Brain microvascular endothelial cell (primary cell): ENCODE measurements around the gene KDF1.

Experiments
- DNase-seq: peaks from one replicate; pipeline ENCODE4 v3.0.0-alpha.2; 2020
- H3K27ac ChIP-seq: fragments of 250-450 bp; sonication (Bioruptor Pico); 2 replicates; pipeline ENCODE4 v1.5.1; 2020; ENCODE audit warnings: mild to moderate bottlenecking, moderate library complexity
- H3K27me3 ChIP-seq: fragments of 250-450 bp; sonication (Bioruptor Pico); replicated peaks from 2 replicates; pipeline ENCODE4 v1.5.1; 2020; ENCODE audit warnings: mild to moderate bottlenecking
- H3K36me3 ChIP-seq: fragments of 250-450 bp; sonication (Bioruptor Pico); replicated peaks from 2 replicates; pipeline ENCODE4 v1.5.1; 2020; ENCODE audit warnings: mild to moderate bottlenecking
- H3K4me3 ChIP-seq: 2 replicates; pipeline ENCODE4 v1.5.1; 2011; ENCODE audit warnings: low read depth, mild to moderate bottlenecking, control low read depth, low read length, moderate library complexity
- in situ Hi-C: cut with HindIII; loops from 2 replicates; pipeline ENCODE4 v1.10.0; 2017; ENCODE audit warnings: low sequenced_read_pairs, low pct_ligation_motif_present
- TF ChIP-seq, protein P1 (sequence below): IDR thresholded peaks from 2 replicates; pipeline ENCODE4 v1.5.1; 2011; ENCODE audit warnings: low read depth, mild to moderate bottlenecking, moderate library complexity, low read length, control low read depth, inconsistent platforms; ENCODE audit errors: missing control alignments

KDF1 gene

DNA sequence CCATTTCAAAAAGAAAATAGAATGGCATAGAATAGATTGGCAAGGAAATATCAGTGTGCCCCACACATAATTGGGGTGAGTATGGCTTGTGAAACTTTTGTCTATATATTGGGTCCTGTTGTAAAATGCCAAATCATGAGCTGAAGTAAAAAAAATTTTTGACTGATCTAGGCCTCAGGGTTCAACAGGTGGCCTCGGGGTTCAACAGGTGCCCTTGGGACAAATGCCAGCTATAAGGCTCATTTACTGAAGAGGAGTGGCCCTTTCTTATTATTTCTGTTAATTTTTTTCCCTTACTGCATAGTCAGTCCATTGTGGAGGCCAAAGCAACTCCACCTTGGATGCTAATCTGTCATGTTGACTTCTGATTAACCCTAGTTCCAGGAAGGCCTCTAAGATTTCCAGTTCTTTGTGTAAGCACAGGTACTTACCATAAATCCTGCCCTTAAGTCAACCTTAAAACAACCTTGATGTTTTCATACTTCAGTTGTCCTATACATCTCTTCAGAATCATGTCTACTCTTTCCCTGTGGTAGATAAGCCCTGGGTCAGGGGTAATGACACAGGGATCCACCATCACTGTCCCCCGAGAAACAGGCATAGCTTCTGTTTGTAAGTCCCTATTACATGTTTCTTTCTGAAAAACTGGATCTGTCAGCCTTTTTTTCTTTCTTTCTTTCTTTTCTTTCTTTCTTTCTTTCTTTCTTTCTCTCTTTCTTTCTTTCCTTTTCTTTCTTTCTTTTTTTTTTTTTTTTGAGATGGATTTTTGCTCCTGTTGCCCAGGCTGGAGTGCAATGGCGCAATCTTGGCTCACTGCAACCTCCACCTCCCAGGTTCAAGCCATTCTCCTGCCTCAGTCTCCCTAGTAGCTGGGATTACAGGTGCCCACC, 16.6 kb upstream of the KDF1 start:
- in situ Hi-C loops: no loop called here
- DNase-seq: no peak
- no peaks in the 10 kb centered on the region for H3K36me3 ChIP-seq
- H3K27me3 ChIP-seq: no peaks in the 10 kb centered on the region
- no peak overlapping the region for H3K27ac ChIP-seq
- TF ChIP-seq, protein P1, sequence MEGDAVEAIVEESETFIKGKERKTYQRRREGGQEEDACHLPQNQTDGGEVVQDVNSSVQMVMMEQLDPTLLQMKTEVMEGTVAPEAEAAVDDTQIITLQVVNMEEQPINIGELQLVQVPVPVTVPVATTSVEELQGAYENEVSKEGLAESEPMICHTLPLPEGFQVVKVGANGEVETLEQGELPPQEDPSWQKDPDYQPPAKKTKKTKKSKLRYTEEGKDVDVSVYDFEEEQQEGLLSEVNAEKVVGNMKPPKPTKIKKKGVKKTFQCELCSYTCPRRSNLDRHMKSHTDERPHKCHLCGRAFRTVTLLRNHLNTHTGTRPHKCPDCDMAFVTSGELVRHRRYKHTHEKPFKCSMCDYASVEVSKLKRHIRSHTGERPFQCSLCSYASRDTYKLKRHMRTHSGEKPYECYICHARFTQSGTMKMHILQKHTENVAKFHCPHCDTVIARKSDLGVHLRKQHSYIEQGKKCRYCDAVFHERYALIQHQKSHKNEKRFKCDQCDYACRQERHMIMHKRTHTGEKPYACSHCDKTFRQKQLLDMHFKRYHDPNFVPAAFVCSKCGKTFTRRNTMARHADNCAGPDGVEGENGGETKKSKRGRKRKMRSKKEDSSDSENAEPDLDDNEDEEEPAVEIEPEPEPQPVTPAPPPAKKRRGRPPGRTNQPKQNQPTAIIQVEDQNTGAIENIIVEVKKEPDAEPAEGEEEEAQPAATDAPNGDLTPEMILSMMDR: no peak
- no peak overlapping the region for H3K4me3 ChIP-seq

DNA sequence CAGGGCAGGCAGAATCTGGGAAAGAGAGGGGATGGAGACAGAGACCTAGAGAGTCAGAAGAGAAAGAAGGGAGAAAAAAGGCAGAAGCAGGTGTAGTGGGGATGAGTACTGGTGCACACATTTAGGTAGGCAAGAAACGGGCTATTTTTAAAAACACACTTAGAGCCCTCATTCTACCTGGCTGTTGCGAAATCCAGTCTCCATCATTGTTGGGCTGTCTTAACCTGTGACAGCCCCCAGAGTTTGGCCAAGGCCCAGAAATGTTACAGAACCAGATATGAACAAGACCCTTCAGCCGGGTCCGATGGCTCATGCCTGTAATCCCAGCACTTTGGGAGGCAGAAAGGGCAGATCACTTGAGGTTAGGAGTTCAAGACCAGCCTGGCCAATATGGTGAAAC, 12.6 kb upstream of the KDF1 start:
- H3K4me3 ChIP-seq: no peak overlapping the region
- no peaks in the 10 kb centered on the region for H3K36me3 ChIP-seq
- TF ChIP-seq, protein P1: no peak
- H3K27me3 ChIP-seq: no peaks in the 10 kb centered on the region
- in situ Hi-C loops: loop anchor here (25.0 kb wide), 1 partner anchor 89 kb away; no protein-coding TSS in a partner anchor
- no peak overlapping the region for H3K27ac ChIP-seq
- no peak for DNase-seq

DNA sequence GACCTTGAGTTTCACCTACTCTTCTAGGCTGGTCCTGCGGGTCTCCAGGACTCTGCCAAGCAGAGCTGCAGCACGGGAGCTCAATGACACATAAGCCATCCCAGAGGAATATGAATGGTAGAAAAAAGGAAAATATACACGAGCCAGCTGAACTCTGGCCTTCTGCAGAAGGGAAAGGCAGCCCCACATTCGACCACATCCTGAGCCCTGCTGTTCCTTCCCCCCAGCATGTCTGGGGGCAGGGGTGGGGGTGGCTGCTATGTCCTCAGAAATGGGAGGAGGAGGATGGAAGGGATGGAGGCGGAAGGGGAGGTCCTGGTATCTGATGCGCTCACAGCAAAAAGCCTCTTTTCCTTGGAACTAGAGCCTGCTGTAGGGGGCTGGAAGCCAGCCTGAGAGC, 12.1 kb upstream of the KDF1 start:
- H3K27me3 ChIP-seq: no peaks in the 10 kb centered on the region
- H3K27ac ChIP-seq: no peak overlapping the region
- no peaks in the 10 kb centered on the region for H3K36me3 ChIP-seq
- DNase-seq: no peak
- in situ Hi-C loops: loop anchor here (25.0 kb wide), 1 partner anchor 90 kb away; no protein-coding TSS in a partner anchor
- no peak overlapping the region for H3K4me3 ChIP-seq
- TF ChIP-seq, protein P1: no peak

DNA sequence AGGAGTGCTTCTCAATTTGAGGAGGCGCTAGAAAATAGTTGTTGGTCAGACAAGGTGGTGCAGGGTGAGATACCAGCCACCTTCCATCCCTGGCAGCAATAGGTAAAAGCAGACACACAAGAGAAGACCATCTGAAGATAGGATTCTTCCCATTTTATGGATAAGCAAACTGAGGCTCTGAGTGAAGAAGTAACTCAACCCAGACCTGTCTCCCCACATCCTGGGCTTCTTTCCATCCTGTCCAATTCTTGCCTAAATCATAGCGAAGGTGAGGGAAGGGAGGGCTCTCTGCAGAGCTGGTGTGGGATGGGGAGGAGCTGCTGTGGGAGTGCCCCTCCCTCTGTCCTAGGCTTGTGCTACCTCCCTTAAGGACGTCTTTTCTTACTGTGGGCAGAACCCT, 11.3 kb upstream of the KDF1 start:
- H3K27ac ChIP-seq: no peak overlapping the region
- H3K4me3 ChIP-seq: no peak overlapping the region
- no peaks in the 10 kb centered on the region for H3K36me3 ChIP-seq
- TF ChIP-seq, protein P1: no peak
- in situ Hi-C loops: loop anchor here (25.0 kb wide), 1 partner anchor 91 kb away; no protein-coding TSS in a partner anchor
- H3K27me3 ChIP-seq: no peaks in the 10 kb centered on the region
- DNase-seq: no peak

DNA sequence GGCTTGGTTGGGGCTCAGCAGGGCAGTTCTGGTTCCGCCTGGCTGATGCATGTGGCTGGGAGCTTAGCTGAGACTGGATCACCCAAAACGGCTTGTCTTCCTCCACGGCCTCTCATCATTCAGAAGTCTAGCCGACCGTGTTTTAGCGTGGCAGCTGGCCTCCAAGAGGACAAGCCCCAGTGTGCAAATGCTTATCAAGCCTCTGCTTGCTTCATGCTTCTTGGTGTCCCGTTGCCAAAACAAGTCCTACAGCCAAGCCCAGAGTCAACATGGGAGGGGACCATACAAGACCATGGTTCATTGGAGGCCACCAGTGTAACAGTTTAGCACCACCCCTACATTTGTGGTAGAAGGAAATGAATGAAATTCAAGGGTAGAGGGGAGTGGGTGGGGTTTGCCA, 10.5 kb upstream of the KDF1 start:
- Histone ChIP-seq H3K4me3 (no peak overlapping the region), H3K27me3 (no peaks in the 10 kb centered on the region), H3K36me3 (no peaks in the 10 kb centered on the region), H3K27ac (no peak overlapping the region)
- in situ Hi-C loops: loop anchor here (25.0 kb wide), 1 partner anchor 91 kb away; no protein-coding TSS in a partner anchor
- TF ChIP-seq, protein P1: no peak
- no peak for DNase-seq

DNA sequence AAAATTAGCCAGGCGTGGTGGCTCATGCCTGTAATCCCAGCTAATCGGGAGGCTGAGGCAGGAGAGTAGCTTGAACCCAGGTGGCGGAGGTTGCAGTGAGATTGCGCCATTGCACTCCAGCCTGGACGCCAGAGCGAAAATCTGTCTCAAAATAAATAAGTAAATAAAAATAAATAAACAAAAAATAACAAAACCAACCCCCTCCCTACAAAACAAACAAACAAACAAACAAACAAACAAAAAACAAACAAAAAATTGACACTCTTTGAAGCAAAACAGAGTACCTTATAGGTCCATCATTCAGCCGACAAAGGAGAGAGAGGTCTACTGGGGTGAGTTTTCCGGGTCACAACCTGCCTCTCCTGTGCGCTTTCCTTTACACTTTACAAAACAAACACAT, 5.4 kb upstream of the KDF1 start:
- no peak for DNase-seq
- Histone ChIP-seq H3K4me3 (no peak overlapping the region), H3K27ac (no peak overlapping the region), H3K27me3 (no peaks in the 10 kb centered on the region), H3K36me3 (no peaks in the 10 kb centered on the region)
- in situ Hi-C loops: loop anchor here (25.0 kb wide), 1 partner anchor 97 kb away; no protein-coding TSS in a partner anchor
- TF ChIP-seq, protein P1: no peak
